Retinal pigment epithelial cell (primary cell): Measurements from ENCODE around the gene TLK1.

ENCODE experiments used
- DNase-seq: peaks from one replicate; pipeline ENCODE4 v3.0.0-alpha.2; 2010; ENCODE audit warnings: low read depth
- H3K4me3 ChIP-seq: 2 replicates; pipeline ENCODE4 v1.5.1; 2011; ENCODE audit warnings: mild to moderate bottlenecking, low read length, control low read depth, moderate library complexity
- CTCF ChIP-seq: conservative IDR thresholded peaks from 2 replicates; pipeline ENCODE4 v1.5.1; 2011; ENCODE audit warnings: low read depth, low read length, control low read depth, inconsistent platforms

TLK1 gene

DNA sequence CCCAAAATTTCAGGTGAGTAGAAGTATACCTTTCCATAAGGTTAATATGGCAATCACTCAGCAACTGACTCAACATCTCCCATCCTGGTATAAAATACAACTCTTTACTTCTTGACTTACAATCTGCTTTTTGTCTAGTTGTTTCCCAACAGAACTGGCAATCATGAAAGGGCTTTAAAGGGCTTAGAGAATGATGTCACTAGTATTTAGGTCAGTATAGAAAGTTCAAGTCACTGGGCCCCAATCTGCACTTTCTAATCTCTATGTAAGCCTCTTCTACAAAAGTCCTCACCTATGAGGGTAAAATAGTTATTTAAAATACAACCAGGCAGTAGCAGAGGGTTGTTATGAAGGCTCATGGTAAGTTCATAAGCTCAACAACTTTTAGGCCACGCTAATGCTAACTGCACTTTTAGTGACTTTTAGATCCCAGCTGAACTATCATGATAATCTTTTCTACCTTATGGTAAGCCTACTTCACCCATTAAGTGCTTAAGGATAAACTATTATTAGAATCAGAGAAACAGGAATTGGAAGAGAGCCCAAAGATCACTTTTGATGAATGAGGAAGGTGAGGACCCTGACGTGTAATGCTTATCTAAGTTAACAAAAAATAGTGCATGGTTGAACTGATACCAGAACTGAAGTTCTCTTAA lies 152.0 kb downstream of the TLK1 start:
- DNase-seq = peak; percentile 32
- no peak for TF ChIP-seq CTCF
- H3K4me3 ChIP-seq = no peak overlapping the region

- DNase-seq = no peak
- TF ChIP-seq CTCF = no peak
- no peak overlapping the region for H3K4me3 ChIP-seq
These were observed 155.9 kb downstream of the TLK1 start for GRCh38 chr2:171004833-171005232.

GRCh38 chr2:171004363-171004762 lies 156.3 kb downstream of the TLK1 start:
- no peak for TF ChIP-seq CTCF
- no peak for DNase-seq
- no peak overlapping the region for H3K4me3 ChIP-seq

DNA sequence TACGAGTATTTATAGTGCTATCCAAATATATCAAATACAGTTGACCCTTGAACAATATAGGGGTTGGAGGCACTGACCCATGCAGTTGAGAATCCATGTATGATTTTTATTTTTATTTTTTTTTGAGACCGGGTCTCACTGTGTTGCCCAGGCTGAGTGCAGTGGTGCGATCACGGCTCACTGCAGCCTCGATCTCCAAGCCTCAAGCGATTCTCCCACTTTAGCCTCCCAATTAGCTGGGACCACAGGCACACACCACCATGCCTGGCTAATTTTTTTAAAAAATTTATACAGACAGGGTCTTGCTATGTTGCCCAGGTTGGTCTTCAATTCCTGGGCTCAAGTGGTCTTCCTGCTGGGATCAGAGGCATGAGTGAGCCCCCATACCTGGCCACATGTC lies 161.0 kb downstream of the TLK1 start:
- no peak for TF ChIP-seq CTCF
- no peak for DNase-seq
- H3K4me3 ChIP-seq = no peak overlapping the region

- no peak for DNase-seq
- H3K4me3 ChIP-seq = no peak overlapping the region
- no peak for TF ChIP-seq CTCF
These were observed 162.6 kb downstream of the TLK1 start for GRCh38 chr2:170997893-170998597.

DNA sequence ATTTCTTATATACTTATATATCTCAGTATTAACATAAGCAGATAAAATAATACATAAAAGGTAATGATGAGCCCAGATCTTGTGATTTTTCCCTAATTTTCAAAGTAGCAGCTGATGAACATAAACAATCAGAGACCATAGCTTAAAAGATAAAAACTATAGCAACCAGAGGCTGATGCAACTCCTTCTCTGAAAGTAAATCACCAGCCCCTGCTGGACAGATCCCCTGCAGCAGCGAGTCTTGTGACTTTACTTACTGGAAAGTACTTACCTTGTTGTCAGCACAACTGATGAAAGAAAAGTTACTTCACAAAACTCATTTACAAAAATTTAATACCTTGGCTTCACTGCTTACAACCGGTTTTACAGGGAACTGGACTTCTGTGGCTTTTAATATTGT lies 164.4 kb downstream of the TLK1 start:
- no peak overlapping the region for H3K4me3 ChIP-seq
- TF ChIP-seq CTCF = peak; percentile 18
- no peak for DNase-seq
